Uterus (tissue), 4 donors: ENCODE results near the gene ST3GAL5. TPM values are rescaled to one million over a fixed set of nuclear protein-coding genes. Genes with fewer than 3 reads are reported as not detected.

Source experiments
- DNase-seq, 2 donors: peaks; one replicate each; pipeline ENCODE4 v3.0.0-alpha.2; 2019 to 2020
- H3K27ac ChIP-seq, 2 donors: fragments of 200-600 bp; sonication (generic); 1 replicate in 1 of 2; 2 replicates in 1 of 2; pipeline ENCODE4 v1.5.1; 2016 to 2018
- H3K27me3 ChIP-seq, 2 donors: fragments of 200-600 bp; sonication (generic); one replicate each; pipeline ENCODE4 v1.5.1; 2018 to 2019; ENCODE audit warnings: control low read depth in 1 of 2
- H3K36me3 ChIP-seq, 2 donors: fragments of 200-600 bp; sonication (generic); one replicate each; pipeline ENCODE4 v1.5.1; 2019; ENCODE audit warnings: control low read depth in 1 of 2
- H3K4me1 ChIP-seq, 2 donors: fragments of 200-600 bp; sonication (generic); one replicate each; pipeline ENCODE4 v1.5.1; 2018 to 2019; ENCODE audit warnings: control low read depth in 1 of 2
- H3K4me3 ChIP-seq, 2 donors: fragments of 200-600 bp; sonication (generic); 1 replicate in 1 of 2; 2 replicates in 1 of 2; pipeline ENCODE4 v1.5.1; 2018 to 2019; ENCODE audit warnings: mild to moderate bottlenecking in 1 of 2
- H3K9me3 ChIP-seq, 2 donors: fragments of 200-600 bp; sonication (generic); one replicate each; pipeline ENCODE4 v1.5.1; 2019; ENCODE audit warnings: control low read depth in 1 of 2
- CTCF ChIP-seq, 4 experiments: fragments of 200-600 bp in 2 of 4; fragments of 450-650 bp in 2 of 4; sonication (generic) in 2 of 4; IDR thresholded peaks; one replicate each; pipeline ENCODE4 v1.5.1; 2016 to 2019; ENCODE audit warnings: antibody characterized with exemption in 4 of 4, mild to moderate bottlenecking in 2 of 4, moderate library complexity in 1 of 4
- POLR2A ChIP-seq, 2 donors: fragments of 450-650 bp; IDR thresholded peaks; one replicate each; pipeline ENCODE4 v1.6.1; 2016; ENCODE audit warnings: antibody characterized with exemption in 2 of 2, mild to moderate bottlenecking in 1 of 2, moderate library complexity in 1 of 2
- intact Hi-C: fragments of 100-400 bp; cut with DNase I; formaldehyde crosslinking; loops from one replicate; pipeline ENCODE4 v1.15.1; 2023; ENCODE audit warnings: low total_unique reads
- total RNA-seq, 4 donors: library from RNA; depleted of rRNA in 3 of 4; stranded (reverse); fragments of >200 nt in 3 of 4; gene quantifications; one replicate each; pipeline versions ENCODE4 v1.1.0 to v1.2.4, GENCODE V29; 2014 to 2023
- donor health status: DM: yes; HTN: yes; CAD: no.

The ST3GAL5 gene
- total RNA-seq, 4 donors from 2014 or later = 12.3 to 52.9 (median 32.9) TPM

- no peak for DNase-seq
Measured at GRCh38 chr2:85915606-85916303, 27.0 kb upstream of the ST3GAL5 start.

GRCh38 chr2:85914922-85915321 is 26.1 kb upstream of the ST3GAL5 start:
- Histone ChIP-seq H3K27me3 (no peaks in the 10 kb centered on the region), H3K27ac (peak overlapping the region; percentile 46 to 61), H3K4me3 (no peak overlapping the region), H3K9me3 (no peaks in the 10 kb centered on the region), H3K36me3 (no peaks in the 10 kb centered on the region), H3K4me1 (peaks cover 0 to 2% of the 10 kb centered on the region in 2 donors)
- TF ChIP-seq CTCF (IDR thresholded peaks at IDR 0.05) = no peak
- no peak for DNase-seq
- intact Hi-C loops = no loop called here

More at GRCh38 chr2:85915606-85916303, 27.0 kb upstream of the ST3GAL5 start:
- intact Hi-C loops = no loop called here
- TF ChIP-seq CTCF (IDR thresholded peaks at IDR 0.05) (no peak), POLR2A (IDR thresholded peaks at IDR 0.05) (no peak)
- Histone ChIP-seq H3K27ac (peak overlapping the region; percentile 46 to 61), H3K9me3 (no peaks in the 10 kb centered on the region), H3K36me3 (no peaks in the 10 kb centered on the region), H3K4me1 (peaks cover 0 to 2% of the 10 kb centered on the region in 2 donors), H3K27me3 (no peaks in the 10 kb centered on the region), H3K4me3 (no peak overlapping the region)

DNA sequence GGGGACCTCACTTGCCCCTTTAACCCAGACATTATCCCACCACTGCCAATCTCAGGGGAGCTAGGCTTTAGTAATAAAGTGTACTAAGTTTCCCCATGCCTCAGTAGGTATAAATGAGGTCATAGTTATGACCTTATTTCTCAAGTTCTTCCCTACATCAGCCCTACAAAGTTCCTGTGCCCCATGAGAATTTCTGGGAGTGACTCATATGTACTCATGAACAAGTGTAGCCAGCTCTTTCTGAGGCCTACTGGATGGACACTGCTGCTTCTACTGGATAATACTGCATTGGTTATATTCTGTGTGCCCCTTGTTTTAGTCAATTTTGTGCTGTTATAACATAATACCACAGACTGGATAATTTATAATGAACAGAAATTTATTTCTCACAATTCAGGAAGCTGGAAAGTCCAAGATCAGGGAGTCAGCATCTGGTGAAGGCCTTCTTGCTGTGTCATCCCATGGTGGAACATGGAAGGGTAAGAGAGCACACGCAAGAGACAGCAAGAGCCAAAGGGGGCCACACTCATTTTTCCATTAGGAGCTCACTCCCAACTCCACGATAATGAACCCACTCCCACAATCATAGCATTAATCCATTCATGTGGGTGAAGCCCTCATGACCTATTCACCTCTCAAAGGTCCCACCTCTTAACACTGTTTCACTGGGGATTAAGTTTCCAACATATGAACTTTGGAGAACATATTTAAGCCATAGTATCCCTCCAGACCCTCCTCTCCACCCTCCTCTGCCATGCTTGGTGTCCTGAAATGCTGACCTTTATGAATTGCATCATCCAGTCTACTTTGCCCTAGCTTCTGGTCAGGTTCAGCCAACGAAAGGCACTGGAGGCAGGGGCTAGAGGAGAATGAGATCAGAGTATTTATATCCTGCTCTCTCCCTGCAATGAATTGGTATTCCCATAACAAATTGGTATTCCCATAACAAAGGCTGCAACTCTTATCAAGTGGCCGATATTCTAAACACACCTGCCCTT is 25.4 kb upstream of the ST3GAL5 start:
- Histone ChIP-seq H3K9me3 (no peaks in the 10 kb centered on the region), H3K27me3 (no peaks in the 10 kb centered on the region), H3K27ac (peak overlapping the region in 1 of 2 donors; percentile 61), H3K4me3 (no peak overlapping the region), H3K4me1 (peaks cover 0 to 2% of the 10 kb centered on the region in 2 donors), H3K36me3 (no peaks in the 10 kb centered on the region)
- intact Hi-C loops = no loop called here
- TF ChIP-seq POLR2A (IDR thresholded peaks at IDR 0.05) (no peak), CTCF (IDR thresholded peaks at IDR 0.05) (no peak)
- no peak for DNase-seq

DNA sequence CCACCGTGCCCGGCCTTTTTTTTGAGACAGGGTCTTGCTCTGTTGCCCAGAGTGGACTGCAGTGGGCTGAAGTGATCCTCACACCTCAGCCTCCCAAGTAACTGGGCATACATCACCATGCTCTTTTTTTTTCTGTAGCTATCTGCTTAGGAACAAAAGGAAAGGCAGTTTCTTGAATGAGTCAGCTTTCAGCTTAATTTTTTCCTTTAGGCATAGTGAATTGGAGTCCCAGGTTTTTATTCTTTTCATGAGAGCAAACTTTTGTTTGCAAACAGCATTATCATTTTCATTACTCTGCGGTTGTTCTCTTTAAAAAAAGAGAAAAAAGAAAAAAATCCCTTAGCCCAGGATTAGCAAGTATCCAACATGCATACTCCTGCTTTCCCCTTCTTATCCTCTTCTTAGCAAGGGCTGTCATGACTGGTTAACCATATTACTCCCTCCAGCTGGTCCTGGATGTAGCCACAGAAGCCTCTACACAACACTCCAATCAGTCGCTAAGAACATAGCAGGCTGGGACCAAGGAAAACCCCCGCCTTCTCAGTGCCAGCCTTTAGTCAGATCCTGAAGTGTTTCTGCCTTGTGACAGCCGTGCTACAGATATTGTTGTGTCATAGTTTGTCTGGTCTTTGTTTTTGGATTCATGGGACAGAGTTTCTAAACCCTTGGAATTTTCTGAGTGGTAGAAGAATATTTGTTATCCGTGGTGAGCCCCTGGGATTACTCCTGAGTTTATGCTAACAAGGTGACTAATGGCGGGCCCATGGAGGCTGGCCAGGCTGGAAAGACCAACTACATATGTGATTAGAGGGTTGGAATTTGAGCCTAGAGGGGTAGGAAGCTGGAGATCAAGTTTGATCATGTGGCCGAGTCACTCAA is 23.3 kb upstream of the ST3GAL5 start:
- Histone ChIP-seq H3K36me3 (no peaks in the 10 kb centered on the region), H3K27ac (peak overlapping the region; percentile 3 to 46), H3K4me3 (no peak overlapping the region), H3K27me3 (no peaks in the 10 kb centered on the region), H3K4me1 (peaks cover 0 to 2% of the 10 kb centered on the region in 2 donors), H3K9me3 (no peaks in the 10 kb centered on the region)
- intact Hi-C loops = no loop called here
- TF ChIP-seq POLR2A (IDR thresholded peaks at IDR 0.05) = no peak
- TF ChIP-seq CTCF (IDR thresholded peaks at IDR 0.05) = no peak
- no peak for DNase-seq
